Nephron (organoid): ENCODE measurements around the gene HDAC9.
"Not testable (repeated sequence)": the region's sequence is repeated elsewhere in the genome, so short reads cannot be mapped to it uniquely, and the experiment has no call there.

ENCODE experiments used
- H3K27ac Mint-ChIP-seq, 3 experiments: 2 replicates each; pipeline ENCODE4 v1.8.0; 2020; ENCODE audit warnings: mixed read lengths in 3 of 3, mild to moderate bottlenecking in 2 of 3, moderate library complexity in 1 of 3
- H3K27me3 Mint-ChIP-seq: 2 replicates; pipeline ENCODE4 v1.8.0; 2021; ENCODE audit warnings: low read depth, mild to moderate bottlenecking, moderate library complexity, mixed read lengths
- H3K36me3 Mint-ChIP-seq: 2 replicates; pipeline ENCODE4 v1.8.0; 2020; ENCODE audit warnings: low read depth, mixed read lengths
- H3K4me1 Mint-ChIP-seq: 2 replicates; pipeline ENCODE4 v1.8.0; 2020; ENCODE audit warnings: mixed read lengths
- H3K4me3 Mint-ChIP-seq, 3 experiments: 2 replicates each; pipeline ENCODE4 v1.8.0; 2020; ENCODE audit warnings: mild to moderate bottlenecking in 3 of 3, mixed read lengths in 3 of 3, moderate library complexity in 2 of 3
- H3K9me3 Mint-ChIP-seq: 2 replicates; pipeline ENCODE4 v1.8.0; 2020; ENCODE audit warnings: mixed read lengths
- CTCF ChIP-seq, 3 experiments: fragments of 200-600 bp; sonication (generic); IDR thresholded peaks; one replicate each; pipeline ENCODE4 v1.5.0; 2021; ENCODE audit warnings: antibody characterized with exemption in 3 of 3; ENCODE audit not compliant: unreplicated experiment in 3 of 3

Gene HDAC9

DNA sequence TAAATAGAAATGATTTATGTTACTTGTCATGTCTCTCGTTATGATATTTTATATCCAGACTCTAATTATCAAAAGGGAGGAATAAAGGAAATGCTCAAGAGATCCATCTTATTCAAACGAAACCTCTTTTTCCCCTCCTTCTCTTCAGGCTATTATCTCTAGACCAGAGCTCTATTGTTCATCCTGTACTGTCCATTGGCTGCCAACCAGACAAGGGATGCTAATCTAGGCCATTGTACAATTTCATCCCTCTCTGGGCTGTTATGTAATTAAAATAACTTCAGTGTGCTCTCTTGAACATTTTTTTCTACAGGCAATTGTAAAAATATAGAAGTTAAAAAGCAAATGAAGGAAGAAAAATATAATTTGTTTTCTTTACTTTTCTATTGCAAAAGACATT lies 220.4 kb downstream of the HDAC9 start:
- peak overlapping the region; percentile 21 to 64 (median 42) for H3K27ac Mint-ChIP-seq
- no peaks in the 10 kb centered on the region for H3K27me3 Mint-ChIP-seq
- no peak for TF ChIP-seq CTCF (IDR thresholded peaks at IDR 0.05; ENCODE audit: unreplicated experiment in 3 of 3)
- H3K4me1 Mint-ChIP-seq: peaks cover 12% of the 10 kb centered on the region
- no peaks in the 10 kb centered on the region for H3K9me3 Mint-ChIP-seq
- H3K36me3 Mint-ChIP-seq: no peaks in the 10 kb centered on the region
- no peak overlapping the region for H3K4me3 Mint-ChIP-seq

- Mint-ChIP-seq H3K27me3 (peaks cover 3% of the 10 kb centered on the region), H3K9me3 (no peaks in the 10 kb centered on the region), H3K4me1 (no peaks in the 10 kb centered on the region), H3K36me3 (no peaks in the 10 kb centered on the region), H3K4me3 (no peak overlapping the region), H3K27ac (no peak overlapping the region)
- no peak for TF ChIP-seq CTCF (IDR thresholded peaks at IDR 0.05; ENCODE audit: unreplicated experiment in 3 of 3)
Observed at GRCh38 chr7:18721429-18721828, 225.9 kb downstream of the HDAC9 start.

- no peaks in the 10 kb centered on the region for H3K36me3 Mint-ChIP-seq
- H3K4me3 Mint-ChIP-seq: no peak overlapping the region
- no peak overlapping the region for H3K27ac Mint-ChIP-seq
- peaks cover 12% of the 10 kb centered on the region for H3K4me1 Mint-ChIP-seq
- no peaks in the 10 kb centered on the region for H3K9me3 Mint-ChIP-seq
- peaks cover 3% of the 10 kb centered on the region for H3K27me3 Mint-ChIP-seq
- TF ChIP-seq CTCF (IDR thresholded peaks at IDR 0.05; ENCODE audit: unreplicated experiment in 3 of 3): no peak
Observed at GRCh38 chr7:18724318-18724717, 228.8 kb downstream of the HDAC9 start.

- H3K36me3 Mint-ChIP-seq: no peaks in the 10 kb centered on the region
- no peak overlapping the region for H3K4me3 Mint-ChIP-seq
- no peak for TF ChIP-seq CTCF (IDR thresholded peaks at IDR 0.05; ENCODE audit: unreplicated experiment in 3 of 3)
- peaks cover 12% of the 10 kb centered on the region for H3K4me1 Mint-ChIP-seq
- no peaks in the 10 kb centered on the region for H3K9me3 Mint-ChIP-seq
- H3K27ac Mint-ChIP-seq: no peak overlapping the region
- peaks cover 3% of the 10 kb centered on the region for H3K27me3 Mint-ChIP-seq
Observed at GRCh38 chr7:18727115-18727870, 231.7 kb downstream of the HDAC9 start.

GRCh38 chr7:18736012-18736411 lies 240.5 kb downstream of the HDAC9 start:
- not testable (repeated sequence) for H3K4me3 Mint-ChIP-seq, H3K36me3 Mint-ChIP-seq, H3K27me3 Mint-ChIP-seq, H3K27ac Mint-ChIP-seq, H3K4me1 Mint-ChIP-seq
- H3K9me3 Mint-ChIP-seq: peaks cover 15% of the 10 kb centered on the region

- peaks cover 13% of the 10 kb centered on the region for H3K9me3 Mint-ChIP-seq
- no peaks in the 10 kb centered on the region for H3K36me3 Mint-ChIP-seq
- TF ChIP-seq CTCF (IDR thresholded peaks at IDR 0.05; ENCODE audit: unreplicated experiment in 3 of 3): no peak
- H3K4me1 Mint-ChIP-seq: no peaks in the 10 kb centered on the region
- H3K4me3 Mint-ChIP-seq: no peak overlapping the region
- no peak overlapping the region for H3K27ac Mint-ChIP-seq
- H3K27me3 Mint-ChIP-seq: no peaks in the 10 kb centered on the region
Observed at GRCh38 chr7:18740579-18740988, 245.0 kb downstream of the HDAC9 start.
